B cell (primary cell): ENCODE data around the gene SNX32. TPM values are rescaled to one million over a fixed set of nuclear protein-coding genes. Genes with fewer than 3 reads are reported as not detected.
"Not testable (repeated sequence)": the region's sequence is repeated elsewhere in the genome, so short reads cannot be mapped to it uniquely, and the experiment has no call there.

Experiments used
- ATAC-seq: fragments of 200-7000 bp; cut with Tn5 transposase; one replicate; pipeline ENCODE4 v1.10.0; 2021; ENCODE audit warnings: low read depth, mild to moderate bottlenecking, moderate number of reproducible peaks, moderate library complexity
- CTCF ChIA-PET: fragments of 350-600 bp; sonication (Branson Sonifier 250); formaldehyde crosslinking; loops from one replicate; lab custom pipeline; 2021; ENCODE audit warnings: antibody characterized with exemption, inconsistent platforms; lab: Charles Lee
- POLR2A ChIA-PET: fragments of 350-600 bp; sonication (Branson Sonifier 250); formaldehyde crosslinking; loops from one replicate; lab custom pipeline; 2021; ENCODE audit warnings: antibody characterized with exemption; lab: Charles Lee
- DNase-seq: peaks from one replicate; pipeline ENCODE4 v3.0.0; 2013
- H2AFZ ChIP-seq: 2 replicates; pipeline ENCODE4 v1.6.1; 2012; ENCODE audit warnings: mild to moderate bottlenecking, low read depth, low read length; ENCODE audit not compliant: insufficient read depth, poor library complexity, severe bottlenecking
- H3K27ac ChIP-seq, 2 donors: 1 replicate in 1 of 2; 2 replicates in 1 of 2; pipeline ENCODE4 v1.5.1; 2012 to 2013; ENCODE audit warnings: low read length in 2 of 2, mild to moderate bottlenecking in 2 of 2, moderate library complexity in 1 of 2
- H3K27me3 ChIP-seq, 4 experiments: fragments of 200-600 bp in 1 of 4; sonication (generic) in 1 of 4; replicated peaks in 1 of 4; 1 replicate in 2 of 4; 2 replicates in 2 of 4; pipeline versions ENCODE4 v1.6.1 to v1.7.0; 2013 to 2016; ENCODE audit warnings: low read length in 3 of 4, mild to moderate bottlenecking in 2 of 4, mixed read lengths in 1 of 4, moderate library complexity in 1 of 4; ENCODE audit not compliant: insufficient read depth in 4 of 4, control insufficient read depth in 3 of 4; ENCODE audit errors: control extremely low read depth in 1 of 4
- H3K36me3 ChIP-seq, 2 experiments: replicated peaks in 1 of 2; 1 replicate in 1 of 2; 2 replicates in 1 of 2; pipeline versions ENCODE4 v1.6.1 to v1.7.1; 2013; ENCODE audit warnings: low read length in 1 of 2; ENCODE audit not compliant: insufficient read depth in 2 of 2, control insufficient read depth in 1 of 2; ENCODE audit errors: control extremely low read depth in 1 of 2, extremely low read depth in 1 of 2
- H3K4me1 ChIP-seq, 2 donors: fragments of 200-600 bp in 1 of 2; sonication (generic) in 1 of 2; 1 replicate in 1 of 2; 2 replicates in 1 of 2; pipeline versions ENCODE4 v1.5.1 to v1.6.1; 2013 to 2017; ENCODE audit warnings: low read length in 2 of 2; ENCODE audit not compliant: control insufficient read depth in 2 of 2, insufficient read depth in 2 of 2
- H3K4me2 ChIP-seq: replicated peaks from 2 replicates; pipeline ENCODE3; 2012; ENCODE audit warnings: mild to moderate bottlenecking, low read depth, low read length; ENCODE audit not compliant: poor library complexity, severe bottlenecking
- H3K4me3 ChIP-seq, 5 experiments: fragments of 200-600 bp in 1 of 5; sonication (generic) in 1 of 5; 1 replicate in 3 of 5; 2 replicates in 2 of 5; pipeline versions ENCODE4 v1.5.1 to v1.7.0; 2011 to 2016; ENCODE audit warnings: low read length in 4 of 5, mild to moderate bottlenecking in 4 of 5, low read depth in 2 of 5, control low read depth in 1 of 5, moderate library complexity in 1 of 5; ENCODE audit not compliant: insufficient read depth in 1 of 5; ENCODE audit errors: control extremely low read depth in 1 of 5, extremely low read depth in 1 of 5
- H3K79me2 ChIP-seq: fragments of 200-600 bp; sonication (generic); one replicate; pipeline ENCODE4 v1.6.0; 2016; ENCODE audit warnings: low read length; ENCODE audit not compliant: control insufficient read depth, insufficient read depth
- H3K9ac ChIP-seq: fragments of 200-600 bp; sonication (generic); 2 replicates; pipeline ENCODE4 v1.6.1; 2017; ENCODE audit warnings: mild to moderate bottlenecking, low read length, moderate library complexity
- H3K9me3 ChIP-seq, 3 donors: one replicate each; pipeline versions ENCODE4 v1.6.1 to v1.7.1; 2013; ENCODE audit warnings: low read length in 2 of 3; ENCODE audit not compliant: control insufficient read depth in 2 of 3, insufficient read depth in 1 of 3; ENCODE audit errors: control extremely low read depth in 1 of 3
- H4K20me1 ChIP-seq: 2 replicates; pipeline ENCODE4 v1.6.0; 2012; ENCODE audit warnings: mild to moderate bottlenecking, low read length; ENCODE audit not compliant: insufficient read depth, control insufficient read depth, poor library complexity, severe bottlenecking
- H3K27ac Mint-ChIP-seq: one replicate; pipeline ENCODE4 v1.8.0; 2021; ENCODE audit warnings: mixed read lengths
- H3K27me3 Mint-ChIP-seq: one replicate; pipeline ENCODE4 v1.8.0; 2021; ENCODE audit warnings: mixed read lengths
- H3K4me1 Mint-ChIP-seq: one replicate; pipeline ENCODE4 v1.8.0; 2021; ENCODE audit warnings: mixed read lengths
- H3K4me3 Mint-ChIP-seq: one replicate; pipeline ENCODE4 v1.8.0; 2021; ENCODE audit warnings: mixed read lengths
- H3K9me3 Mint-ChIP-seq: one replicate; pipeline ENCODE4 v1.8.0; 2022; ENCODE audit warnings: mixed read lengths; ENCODE audit not compliant: insufficient read depth
- CTCF ChIP-seq: fragments of 200-600 bp; IDR thresholded peaks from one replicate; pipeline ENCODE4 v1.8.0; 2022; ENCODE audit warnings: antibody characterized with exemption, mild to moderate bottlenecking
- EZH2 ChIP-seq: IDR thresholded peaks from 2 replicates; pipeline ENCODE4 v1.6.1; 2012; ENCODE audit warnings: borderline replicate concordance, low read depth, mild to moderate bottlenecking, moderate library complexity, low read length; ENCODE audit not compliant: insufficient read depth, poor library complexity, severe bottlenecking
- WGBS: methylation state at CpG from one replicate; pipeline ENCODE4 v1.1.5; 2013; ENCODE audit warnings: missing lambda C conversion rate; ENCODE audit not compliant: insufficient coverage; 5-methylcytosine and 5-hydroxymethylcytosine counted together
- intact Hi-C: fragments of 100-400 bp; cut with micrococcal nuclease; formaldehyde crosslinking; loops from one replicate; pipeline ENCODE4 v1.10.0; 2022
- polyA plus RNA-seq: library from polyadenylated mRNA; depleted of rRNA; stranded (reverse); fragments of >200 nt; gene quantifications from 2 replicates; pipeline ENCODE4 v1.2.3, GENCODE V29; 2012
- total RNA-seq, 2 donors: library from RNA; stranded (reverse); fragments of 120-200 nt in 1 of 2; gene quantifications; 1 replicate in 1 of 2; 2 replicates in 1 of 2; pipeline versions ENCODE4 v1.2.3 to v1.2.4, GENCODE V29; 2013 to 2022

Gene SNX32
- total and polyA plus RNA-seq, 2 donors (not counting 1 experiment from before 2014, with no cell fraction given), result 0.57 to 0.89 TPM

GRCh38 chr11:65826984-65827735 is 6.6 kb upstream of the SNX32 start:
- no peaks in the 10 kb centered on the region for H3K27me3 Mint-ChIP-seq
- CTCF ChIA-PET, result interaction anchor here (0.6 to 1.7 kb wide), 3 partner anchors 9 to 25 kb away, joined by 3 to 5 read pairs (median 3); no protein-coding TSS in a partner anchor
- Histone ChIP-seq H4K20me1 (no peaks in the 10 kb centered on the region), H3K79me2 (no peaks in the 10 kb centered on the region), H3K4me2 (no peak overlapping the region), H3K27me3 (no peaks in the 10 kb centered on the region), H3K4me3 (no peak overlapping the region), H3K9ac (no peak overlapping the region), H3K36me3 (no peaks in the 10 kb centered on the region), H3K27ac (no peak overlapping the region), H3K9me3 (no peaks in the 10 kb centered on the region), H2AFZ (no peak overlapping the region), H3K4me1 (no peaks in the 10 kb centered on the region)
- H3K27ac Mint-ChIP-seq, result no peak overlapping the region
- WGBS, result 100% methylated on average over 1 of the region's 8 CpGs
- intact Hi-C loops, result no loop called here
- ATAC-seq (no peak), DNase-seq (no peak)
- no peaks in the 10 kb centered on the region for H3K9me3 Mint-ChIP-seq
- TF ChIP-seq CTCF, result no peak
- TF ChIP-seq EZH2, result no peak
- H3K4me3 Mint-ChIP-seq, result no peak overlapping the region
- no peaks in the 10 kb centered on the region for H3K4me1 Mint-ChIP-seq
- POLR2A ChIA-PET, result no interaction called here

- H3K9me3 ChIP-seq, result no peaks in the 10 kb centered on the region
- no peak for ATAC-seq
- H3K9ac ChIP-seq, result no peak overlapping the region
- Mint-ChIP-seq H3K27ac (no peak overlapping the region), H3K27me3 (no peaks in the 10 kb centered on the region), H3K9me3 (no peaks in the 10 kb centered on the region), H3K4me3 (no peak overlapping the region), H3K4me1 (peaks cover 8% of the 10 kb centered on the region)
- ChIA-PET POLR2A (no interaction called here), CTCF (interaction anchor here (0.7 to 1.1 kb wide), 3 partner anchors 10 to 154 kb away, joined by 3 to 4 read pairs (median 3); no protein-coding TSS in a partner anchor)
- no peak overlapping the region for H2AFZ ChIP-seq
- H3K27me3 ChIP-seq, result peaks cover 0 to 4% (median 0%) of the 10 kb centered on the region in 4 experiments
- no peaks in the 10 kb centered on the region for H4K20me1 ChIP-seq
- TF ChIP-seq CTCF (no peak), EZH2 (no peak)
- intact Hi-C loops, result no loop called here
- H3K27ac ChIP-seq, result no peak overlapping the region
- H3K36me3 ChIP-seq, result no peaks in the 10 kb centered on the region
- H3K4me3 ChIP-seq, result no peak overlapping the region
- no peak overlapping the region for H3K4me2 ChIP-seq
- 91% methylated on average over 3 of the region's 4 CpGs for WGBS
- peaks cover 12 to 15% of the 10 kb centered on the region in 2 donors for H3K4me1 ChIP-seq
- peaks cover 7% of the 10 kb centered on the region for H3K79me2 ChIP-seq
- DNase-seq, result no peak
Measured at GRCh38 chr11:65829459-65829858, 4.3 kb upstream of the SNX32 start.

- H3K27ac ChIP-seq, H4K20me1 ChIP-seq, H3K36me3 ChIP-seq, DNase-seq, H2AFZ ChIP-seq, H3K4me2 ChIP-seq, ATAC-seq, H3K27me3 ChIP-seq, H3K9me3 Mint-ChIP-seq, intact Hi-C loops, H3K27me3 Mint-ChIP-seq, H3K4me1 Mint-ChIP-seq, H3K27ac Mint-ChIP-seq, H3K9ac ChIP-seq, H3K9me3 ChIP-seq, H3K4me3 ChIP-seq: not testable (repeated sequence)
- CTCF ChIA-PET, result interaction anchor here (0.8 to 1.8 kb wide), 4 partner anchors 10 to 120 kb away, joined by 3 to 10 read pairs (median 8); partner anchors contain the start of genes KAT5 and MUS81
- POLR2A ChIA-PET, result interaction anchor here (1.8 to 2.1 kb wide), 3 partner anchors 27 to 170 kb away, joined by 7 to 10 read pairs (median 8); partner anchors contain the start of genes BANF1, EIF1AD and MUS81
- H3K79me2 ChIP-seq, result peaks cover 13% of the 10 kb centered on the region
- peaks cover 13 to 21% of the 10 kb centered on the region in 2 donors for H3K4me1 ChIP-seq
- H3K4me3 Mint-ChIP-seq, result peak overlapping the region; percentile 38
Measured at GRCh38 chr11:65832231-65832630, 1.5 kb upstream of the SNX32 start.
